Calu3 (cell line): ENCODE measurements around the gene ELAC2. TPM values are rescaled to one million over a fixed set of nuclear protein-coding genes. Genes with fewer than 3 reads are reported as not detected.

ENCODE experiments used
- Bru-seq: library from RNA; stranded (reverse); fragments of 400-500 nt; gene quantifications from one replicate; lab custom pipeline; 2021; lab: Mats Ljungman, UMichigan
- BruChase-seq, 2 experiments: library from RNA; stranded (reverse); fragments of 400-500 nt; gene quantifications; one replicate each; lab custom pipeline; 2021; lab: Mats Ljungman, UMichigan
- BruUV-seq: library from RNA; stranded (reverse); fragments of 400-500 nt; replicated peaks from 2 replicates; lab custom pipeline; 2021; lab: Mats Ljungman, UMichigan
- CTCF ChIA-PET: fragments of 300-600 bp; sonication (Branson Sonifier 250); formaldehyde crosslinking; loops from one replicate; lab custom pipeline; 2022; ENCODE audit warnings: antibody characterized with exemption; lab: Charles Lee
- DNase-seq: peaks from one replicate; pipeline ENCODE4 v3.0.0; 2022
- H3K27ac Mint-ChIP-seq: one replicate; pipeline ENCODE4 v1.8.0; 2022; ENCODE audit warnings: mixed read lengths; ENCODE audit not compliant: unreplicated experiment
- H3K27me3 Mint-ChIP-seq: one replicate; pipeline ENCODE4 v1.8.0; 2022; ENCODE audit warnings: mixed read lengths; ENCODE audit not compliant: unreplicated experiment
- H3K36me3 Mint-ChIP-seq: one replicate; pipeline ENCODE4 v1.8.0; 2022; ENCODE audit warnings: mild to moderate bottlenecking, moderate library complexity, mixed read lengths; ENCODE audit not compliant: insufficient read depth, unreplicated experiment
- H3K4me1 Mint-ChIP-seq: one replicate; pipeline ENCODE4 v1.8.0; 2022; ENCODE audit warnings: mild to moderate bottlenecking, low read depth, mixed read lengths; ENCODE audit not compliant: unreplicated experiment
- H3K4me3 Mint-ChIP-seq: one replicate; pipeline ENCODE4 v1.8.0; 2022; ENCODE audit warnings: mild to moderate bottlenecking, low read depth, moderate library complexity, mixed read lengths; ENCODE audit not compliant: unreplicated experiment
- H3K9me3 Mint-ChIP-seq: one replicate; pipeline ENCODE4 v1.8.0; 2022; ENCODE audit warnings: low read depth, mixed read lengths; ENCODE audit not compliant: unreplicated experiment
- CTCF ChIP-seq: fragments of 200-600 bp; IDR thresholded peaks from one replicate; pipeline ENCODE4 v1.8.0; 2022; ENCODE audit warnings: antibody characterized with exemption; ENCODE audit not compliant: unreplicated experiment
- intact Hi-C: fragments of 100-400 bp; cut with micrococcal nuclease; formaldehyde crosslinking; loops from one replicate; pipeline ENCODE4 v1.10.0; 2022; ENCODE audit not compliant: unreplicated experiment
- long read RNA-seq: library from polyadenylated mRNA; stranded (forward); transcript quantifications from one replicate; pipeline ENCODE4 v2.0.0, GENCODE V29; 2022
- total RNA-seq: library from RNA; stranded (reverse); gene quantifications from 2 replicates; pipeline ENCODE4 v1.2.3, GENCODE V29; 2022

ELAC2 gene
- 39.8 and 43.3 TPM in 2 replicates for total RNA-seq
- Bru-seq, nascent RNA, result percentile 75 among the genes with signal in this experiment
- percentile 69 among the genes with signal in this experiment for BruChase-seq, experiment 1, labeled RNA remaining after a 6-hour chase
- percentile 64 among the genes with signal in this experiment for BruChase-seq, experiment 2, labeled RNA remaining after a 2-hour chase
- long read RNA-seq, transcript ELAC2-201 (24 exons, 3,148 nt), result major isoform, 52 of 84 reads
- long read RNA-seq, transcript ELAC2-203 (23 exons, 2,671 nt), result minor isoform, 8 of 84 reads
- long read RNA-seq, partial matches to known transcripts, result 7 of 84 reads
- long read RNA-seq, other reads (novel, unspliced or antisense), result 17 of 84 reads

DNA sequence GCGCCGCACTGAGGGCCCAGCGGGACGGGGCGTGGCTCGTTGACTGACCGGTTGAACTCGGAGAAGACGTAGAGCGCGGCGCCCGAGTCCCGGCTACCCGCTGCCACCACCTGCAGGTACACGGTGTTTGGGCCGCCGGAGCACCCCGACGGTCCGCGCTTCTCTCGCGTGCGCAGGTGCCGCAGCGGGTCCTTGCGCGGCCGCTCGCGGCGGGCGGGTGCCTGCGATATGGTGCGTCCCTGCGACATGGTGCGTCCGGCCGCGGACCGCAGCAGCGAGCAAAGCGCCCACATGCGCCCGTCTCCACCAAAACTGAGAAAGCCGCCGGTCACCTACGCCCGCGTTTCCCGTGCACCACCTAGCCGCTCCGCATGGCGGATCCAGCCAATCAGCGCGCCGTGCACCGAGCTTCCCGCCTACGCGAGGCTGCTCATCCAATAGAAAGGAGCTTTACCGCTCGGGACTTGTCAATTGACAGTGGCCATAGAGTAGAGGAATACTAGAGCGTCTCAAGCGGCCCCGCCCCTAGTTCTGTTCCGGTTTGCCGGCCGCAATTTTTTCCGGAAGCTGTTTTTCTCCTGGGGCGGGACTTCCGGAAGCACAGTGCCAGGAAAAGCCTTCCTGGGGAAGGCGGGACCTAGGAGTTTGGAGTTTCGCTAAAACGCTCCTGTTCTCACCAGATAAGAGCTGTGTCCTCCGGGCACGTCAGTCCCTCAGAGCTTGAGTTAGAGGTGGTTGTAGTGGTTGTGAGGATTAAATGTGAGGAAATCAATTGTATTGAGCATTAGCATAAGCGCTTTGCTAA lies at the start of gene ELAC2:
Gene ELAC2, minus strand, starts transcription at position 373 of the 805 bp plus-strand sequence. Its CDS starts 80 bp downstream, at position 293.
- CTCF ChIA-PET, result interaction anchor here (1.1 to 2.7 kb wide), 3 partner anchors 12 to 14 kb away, joined by 5 to 8 read pairs (median 8); no protein-coding TSS in a partner anchor
- peak within 1 kb of the TSS; percentile 83 for H3K4me3 Mint-ChIP-seq
- H3K27ac Mint-ChIP-seq, result peak within 1 kb of the TSS; percentile 68
- peaks cover 24% of the 10 kb centered on the region for H3K36me3 Mint-ChIP-seq
- TF ChIP-seq CTCF, result no peak
- no peaks in the 10 kb centered on the region for H3K9me3 Mint-ChIP-seq
- BruUV-seq, result no TSS peak
- H3K4me1 Mint-ChIP-seq, result peaks cover 8% of the 10 kb centered on the region
- intact Hi-C loops, result no loop called here
- DNase-seq, result peak; percentile 91
- H3K27me3 Mint-ChIP-seq, result no peaks in the 10 kb centered on the region

GRCh38 chr17:13065032-13065431 lies 47.2 kb upstream of the ELAC2 start:
- H3K27me3 Mint-ChIP-seq, result no peaks in the 10 kb centered on the region
- no TSS peak for BruUV-seq
- intact Hi-C loops, result no loop called here
- no peak for TF ChIP-seq CTCF
- H3K9me3 Mint-ChIP-seq, result peaks cover 3% of the 10 kb centered on the region
- H3K27ac Mint-ChIP-seq, result no peak overlapping the region
- CTCF ChIA-PET, result no interaction called here
- DNase-seq, result no peak
- H3K36me3 Mint-ChIP-seq, result no peaks in the 10 kb centered on the region
- no peaks in the 10 kb centered on the region for H3K4me1 Mint-ChIP-seq
- H3K4me3 Mint-ChIP-seq, result no peak overlapping the region

GRCh38 chr17:13055131-13055530 lies 37.3 kb upstream of the ELAC2 start:
- H3K27me3 Mint-ChIP-seq, result no peaks in the 10 kb centered on the region
- intact Hi-C loops, result no loop called here
- no peak overlapping the region for H3K4me3 Mint-ChIP-seq
- no TSS peak for BruUV-seq
- H3K9me3 Mint-ChIP-seq, result peaks cover 6% of the 10 kb centered on the region
- H3K36me3 Mint-ChIP-seq, result no peaks in the 10 kb centered on the region
- no peak for DNase-seq
- no peaks in the 10 kb centered on the region for H3K4me1 Mint-ChIP-seq
- no peak overlapping the region for H3K27ac Mint-ChIP-seq
- no peak for TF ChIP-seq CTCF
- CTCF ChIA-PET, result no interaction called here

GRCh38 chr17:13054666-13055065 lies 36.8 kb upstream of the ELAC2 start:
- Mint-ChIP-seq H3K27ac (no peak overlapping the region), H3K27me3 (no peaks in the 10 kb centered on the region), H3K4me3 (no peak overlapping the region), H3K9me3 (peaks cover 6% of the 10 kb centered on the region), H3K36me3 (no peaks in the 10 kb centered on the region), H3K4me1 (no peaks in the 10 kb centered on the region)
- CTCF ChIA-PET, result no interaction called here
- BruUV-seq, result no TSS peak
- intact Hi-C loops, result no loop called here
- TF ChIP-seq CTCF, result no peak
- DNase-seq, result no peak
